ENCODE results near the gene ANKRD55.
"Not testable (repeated sequence)": the region's sequence is repeated elsewhere in the genome, so short reads cannot be mapped to it uniquely, and the experiment has no call there.

Gene ANKRD55

DNA sequence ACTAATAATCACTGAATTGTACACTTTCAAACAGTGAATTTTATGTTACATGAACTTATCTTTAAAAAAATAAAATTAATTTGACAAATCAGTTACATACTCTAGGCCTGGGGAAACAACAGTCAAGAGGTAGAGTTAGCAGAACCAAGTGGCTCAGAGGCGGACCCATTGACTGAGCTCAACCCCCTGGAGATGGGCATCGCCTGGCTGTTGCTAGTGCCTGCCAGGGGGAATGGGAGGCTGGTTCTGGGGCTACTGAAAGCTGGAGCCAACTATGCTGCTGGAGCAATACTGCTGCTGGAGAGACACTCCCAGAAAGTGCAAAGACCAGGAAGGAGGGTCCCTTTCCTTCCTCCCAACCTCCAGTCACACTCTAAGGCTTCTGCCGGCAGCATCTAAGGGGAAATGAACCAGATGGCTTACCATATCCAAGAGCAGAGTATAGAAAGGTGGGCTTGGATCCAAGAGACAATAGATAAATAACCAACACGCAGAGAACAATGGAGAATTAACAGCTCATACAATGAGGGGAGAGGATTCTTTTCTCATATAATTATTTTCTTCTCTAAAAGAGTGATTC lies 40.3 kb upstream of the ANKRD55 start:
- no peak for DNase-seq (ENCODE audit: low read depth)
- TF ChIP-seq, protein P1, sequence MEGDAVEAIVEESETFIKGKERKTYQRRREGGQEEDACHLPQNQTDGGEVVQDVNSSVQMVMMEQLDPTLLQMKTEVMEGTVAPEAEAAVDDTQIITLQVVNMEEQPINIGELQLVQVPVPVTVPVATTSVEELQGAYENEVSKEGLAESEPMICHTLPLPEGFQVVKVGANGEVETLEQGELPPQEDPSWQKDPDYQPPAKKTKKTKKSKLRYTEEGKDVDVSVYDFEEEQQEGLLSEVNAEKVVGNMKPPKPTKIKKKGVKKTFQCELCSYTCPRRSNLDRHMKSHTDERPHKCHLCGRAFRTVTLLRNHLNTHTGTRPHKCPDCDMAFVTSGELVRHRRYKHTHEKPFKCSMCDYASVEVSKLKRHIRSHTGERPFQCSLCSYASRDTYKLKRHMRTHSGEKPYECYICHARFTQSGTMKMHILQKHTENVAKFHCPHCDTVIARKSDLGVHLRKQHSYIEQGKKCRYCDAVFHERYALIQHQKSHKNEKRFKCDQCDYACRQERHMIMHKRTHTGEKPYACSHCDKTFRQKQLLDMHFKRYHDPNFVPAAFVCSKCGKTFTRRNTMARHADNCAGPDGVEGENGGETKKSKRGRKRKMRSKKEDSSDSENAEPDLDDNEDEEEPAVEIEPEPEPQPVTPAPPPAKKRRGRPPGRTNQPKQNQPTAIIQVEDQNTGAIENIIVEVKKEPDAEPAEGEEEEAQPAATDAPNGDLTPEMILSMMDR (IDR thresholded peaks at IDR 0.05; ENCODE audit: low read length, missing control alignments), result no peak
- no peak overlapping the region for H3K4me3 ChIP-seq (replicated peaks; ENCODE audit: low read depth, low read length)

DNA sequence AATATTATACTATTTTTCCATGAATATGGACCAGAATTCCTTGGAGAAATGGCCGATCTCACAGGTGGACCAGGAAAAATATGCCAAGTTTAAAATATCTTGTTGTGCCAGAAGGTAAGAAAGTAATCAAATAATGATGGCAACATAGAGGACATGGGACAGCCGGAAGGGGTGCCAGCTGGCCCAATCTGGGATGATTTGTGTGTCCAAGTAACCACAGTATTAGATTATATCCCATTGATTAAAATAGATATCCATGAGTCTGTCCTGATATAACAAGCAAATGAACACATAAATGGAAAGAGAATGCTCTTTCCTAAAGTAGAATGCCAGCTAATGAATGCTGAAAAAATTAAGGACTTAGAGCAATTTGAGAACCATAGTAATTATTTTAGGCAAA lies 39.6 kb upstream of the ANKRD55 start:
- H3K4me3 ChIP-seq (replicated peaks; ENCODE audit: low read depth, low read length), result no peak overlapping the region
- TF ChIP-seq, protein P1 (IDR thresholded peaks at IDR 0.05; ENCODE audit: low read length, missing control alignments), result no peak
- DNase-seq (ENCODE audit: low read depth), result no peak

- TF ChIP-seq, protein P1 (IDR thresholded peaks at IDR 0.05; ENCODE audit: low read length, missing control alignments), result no peak
- no peak overlapping the region for H3K4me3 ChIP-seq (replicated peaks; ENCODE audit: low read depth, low read length)
- peak; percentile 94 for DNase-seq (ENCODE audit: low read depth)
These were observed 37.6 kb upstream of the ANKRD55 start for GRCh38 chr5:56270568-56271392.

- DNase-seq (ENCODE audit: low read depth), result no peak
- TF ChIP-seq, protein P1 (IDR thresholded peaks at IDR 0.05; ENCODE audit: low read length, missing control alignments), result no peak
- no peak overlapping the region for H3K4me3 ChIP-seq (replicated peaks; ENCODE audit: low read depth, low read length)
These were observed 36.9 kb upstream of the ANKRD55 start for GRCh38 chr5:56270058-56270457.

GRCh38 chr5:56269216-56269927 lies 36.2 kb upstream of the ANKRD55 start:
- TF ChIP-seq, protein P1 (IDR thresholded peaks at IDR 0.05; ENCODE audit: low read length, missing control alignments), result peak; percentile 84
- no peak overlapping the region for H3K4me3 ChIP-seq (replicated peaks; ENCODE audit: low read depth, low read length)
- DNase-seq (ENCODE audit: low read depth), result peak; percentile 85

GRCh38 chr5:56268707-56269106 lies 35.6 kb upstream of the ANKRD55 start:
- not testable (repeated sequence) for DNase-seq (ENCODE audit: low read depth)

DNA sequence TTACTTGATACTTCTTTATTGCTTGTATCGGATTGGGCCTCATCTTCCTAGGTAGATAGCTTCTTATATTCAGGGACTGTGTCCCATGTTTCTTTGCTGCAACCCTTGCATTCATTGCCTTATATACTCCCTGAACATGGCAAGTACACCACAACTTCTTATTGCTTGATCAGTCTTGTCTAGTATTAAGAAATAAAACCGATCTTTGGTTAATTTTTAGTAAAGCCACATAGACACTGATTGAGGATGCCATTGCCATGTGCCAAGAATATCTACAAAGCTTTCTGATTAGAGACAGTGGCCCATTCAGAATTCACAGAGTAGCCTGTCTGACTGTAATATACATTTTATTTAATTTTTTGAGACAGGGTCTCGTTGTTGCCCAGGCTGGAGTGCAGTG lies 34.7 kb upstream of the ANKRD55 start:
- TF ChIP-seq, protein P1 (IDR thresholded peaks at IDR 0.05; ENCODE audit: low read length, missing control alignments), result no peak
- DNase-seq (ENCODE audit: low read depth), result no peak
- no peak overlapping the region for H3K4me3 ChIP-seq (replicated peaks; ENCODE audit: low read depth, low read length)

More at GRCh38 chr5:56268707-56269106, 35.6 kb upstream of the ANKRD55 start:
- not testable (repeated sequence) for H3K4me3 ChIP-seq (replicated peaks; ENCODE audit: low read depth, low read length)

All from fibroblast of pulmonary artery (primary cell).